Measurements from ENCODE around the gene PYCR2.
"Not testable (repeated sequence)": the region's sequence is repeated elsewhere in the genome, so short reads cannot be mapped to it uniquely, and the experiment has no call there.

The PYCR2 gene

DNA sequence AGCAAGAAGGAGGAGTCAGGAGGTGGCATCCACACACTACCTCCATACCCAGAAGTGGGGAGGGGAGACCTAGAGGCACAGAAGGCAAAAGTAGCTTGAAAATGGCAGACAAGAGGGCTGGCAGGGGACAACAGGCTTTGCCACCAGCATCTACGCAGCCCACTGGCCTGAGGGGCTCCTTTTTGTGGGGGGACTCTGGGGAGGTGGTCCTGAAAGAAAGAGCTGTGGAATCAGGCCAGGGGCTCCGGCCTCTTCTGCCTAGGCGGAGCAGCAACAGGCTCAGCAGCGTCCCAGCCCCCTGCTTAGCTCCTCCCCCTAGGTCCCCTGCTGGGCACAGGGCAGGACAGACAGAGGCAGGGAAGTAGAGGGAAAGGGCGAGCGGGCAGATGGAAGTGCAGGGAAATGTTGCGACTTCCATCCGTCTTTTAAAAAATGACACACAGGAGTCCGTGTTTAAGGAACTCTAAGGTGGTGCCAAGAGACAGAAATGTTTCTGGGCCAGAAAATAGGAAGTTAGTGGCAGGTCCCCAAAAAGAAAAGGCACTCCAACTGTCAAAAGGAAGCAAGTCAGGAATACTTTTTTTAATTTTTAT is 27.0 kb upstream of the PYCR2 start:
- DNase-seq, result peak; percentile 47 to 49
- TF ChIP-seq POLR2A (IDR thresholded peaks at IDR 0.05; ENCODE audit: low read length), result no peak
- TF ChIP-seq GATA1 (IDR thresholded peaks at IDR 0.05; ENCODE audit: low read depth, low read length), result no peak

DNA sequence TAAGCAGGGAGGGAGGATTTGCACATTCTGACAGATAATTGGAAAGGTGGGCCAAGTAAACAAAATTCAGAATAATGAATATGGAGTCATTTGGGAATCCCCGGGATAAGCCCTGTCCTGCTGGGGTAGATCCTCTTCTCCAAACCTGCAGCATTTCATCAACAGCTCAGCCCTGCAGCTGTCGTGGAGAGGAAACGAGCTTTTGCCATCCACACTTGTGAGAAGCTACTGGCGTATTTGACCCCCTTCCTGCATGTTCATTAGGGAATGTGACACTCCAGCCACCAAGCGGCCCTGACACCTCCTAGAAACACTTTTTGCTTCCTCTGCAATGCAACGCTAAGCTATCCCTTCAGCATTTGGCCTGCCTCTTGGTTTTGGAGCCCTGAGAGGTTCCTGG is 25.0 kb upstream of the PYCR2 start:
- TF ChIP-seq POLR2A (IDR thresholded peaks at IDR 0.05; ENCODE audit: low read length) (no peak), GATA1 (IDR thresholded peaks at IDR 0.05; ENCODE audit: low read depth, low read length) (no peak)
- no peak for DNase-seq

DNA sequence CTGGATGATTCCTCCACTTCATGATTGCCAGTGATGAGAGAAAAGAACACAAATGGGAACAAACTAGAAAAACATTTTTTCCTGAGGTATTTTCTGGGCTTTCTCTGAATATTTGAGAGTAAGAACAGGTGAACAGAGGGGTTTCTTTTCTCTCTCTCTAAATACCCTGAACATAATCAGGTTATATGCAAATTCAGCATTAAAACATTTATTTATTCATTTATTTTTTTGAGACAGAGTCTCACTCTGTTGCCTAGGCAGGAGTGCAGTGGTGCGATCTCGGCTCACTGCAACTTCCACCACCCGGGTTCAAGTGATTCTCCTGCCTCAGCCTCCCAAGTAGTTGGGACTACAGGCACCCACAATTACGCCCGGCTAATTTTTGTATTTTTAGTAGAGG is 22.8 kb upstream of the PYCR2 start:
- no peak for DNase-seq
- TF ChIP-seq POLR2A (IDR thresholded peaks at IDR 0.05; ENCODE audit: low read length), result no peak
- TF ChIP-seq GATA1 (IDR thresholded peaks at IDR 0.05; ENCODE audit: low read depth, low read length), result no peak

DNA sequence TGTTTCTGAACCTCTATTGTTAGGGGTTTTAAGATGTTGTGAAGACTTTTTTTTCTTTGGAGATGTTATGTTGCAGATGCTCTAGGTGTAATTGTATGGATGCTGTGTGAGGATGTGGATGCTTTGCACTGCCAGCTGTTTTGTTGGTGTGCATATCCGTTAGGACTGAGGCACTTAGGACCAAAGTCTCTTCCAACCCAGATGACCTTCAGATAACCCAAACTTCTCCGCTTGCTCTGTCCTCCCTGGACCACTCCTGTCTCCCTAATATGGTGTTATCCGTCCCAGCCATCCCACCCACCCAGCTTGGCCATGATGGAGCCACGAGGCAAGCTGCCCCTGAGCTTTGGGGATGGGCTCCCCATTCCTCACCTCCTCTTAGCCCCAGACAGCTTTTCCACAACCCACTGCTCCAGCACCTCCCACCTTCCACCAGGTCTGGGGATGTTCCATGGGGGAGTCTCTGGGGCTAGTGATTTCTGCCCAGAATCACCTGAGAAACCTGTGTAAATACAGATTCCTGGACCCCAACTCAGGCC is 22.1 kb upstream of the PYCR2 start:
- TF ChIP-seq GATA1 (IDR thresholded peaks at IDR 0.05; ENCODE audit: low read depth, low read length), result no peak
- TF ChIP-seq POLR2A (IDR thresholded peaks at IDR 0.05; ENCODE audit: low read length), result no peak
- DNase-seq, result no peak

DNA sequence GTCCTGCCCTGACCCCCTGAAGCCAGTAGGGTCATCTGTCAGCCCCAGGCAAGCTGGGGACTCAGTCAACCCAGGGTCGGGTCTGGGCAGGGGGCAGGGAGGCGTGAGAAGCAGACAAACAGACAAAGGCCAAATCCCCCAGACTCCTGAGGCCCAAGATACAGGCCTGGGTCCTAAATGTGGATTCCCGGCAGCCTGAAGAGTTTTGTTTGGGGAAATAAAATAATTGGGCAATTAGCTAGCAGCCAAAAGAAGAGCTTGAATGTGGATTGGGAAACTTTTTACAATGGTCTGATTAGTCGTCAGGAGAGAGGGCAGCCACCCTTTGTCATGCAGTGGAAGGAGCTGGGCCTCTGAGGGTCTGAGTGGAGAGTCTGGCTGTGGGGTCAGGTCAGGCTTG is 21.5 kb upstream of the PYCR2 start:
- TF ChIP-seq POLR2A (IDR thresholded peaks at IDR 0.05; ENCODE audit: low read length), result no peak
- no peak for TF ChIP-seq GATA1 (IDR thresholded peaks at IDR 0.05; ENCODE audit: low read depth, low read length)
- DNase-seq, result no peak

DNA sequence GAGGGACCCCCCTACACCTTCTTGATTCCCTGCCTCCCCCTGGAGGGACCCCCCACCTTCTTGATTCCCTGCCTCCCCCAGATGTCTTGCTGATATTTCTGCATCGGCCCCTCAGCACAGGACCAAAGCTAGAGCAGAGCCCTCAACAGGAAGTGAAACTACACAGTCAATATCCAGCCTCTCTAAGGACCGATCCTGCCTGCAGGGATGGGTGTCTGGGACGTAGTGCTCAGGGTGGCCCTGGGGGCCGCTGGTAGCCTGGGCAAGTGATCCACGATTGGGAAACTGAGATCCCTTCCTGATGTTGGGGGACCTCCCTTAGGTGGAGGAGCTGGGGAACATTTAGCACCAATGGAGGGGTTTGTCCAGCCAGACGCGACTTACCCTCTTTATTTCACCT is 20.9 kb upstream of the PYCR2 start:
- TF ChIP-seq GATA1 (IDR thresholded peaks at IDR 0.05; ENCODE audit: low read depth, low read length) (no peak), POLR2A (IDR thresholded peaks at IDR 0.05; ENCODE audit: low read length) (no peak)
- no peak for DNase-seq

DNA sequence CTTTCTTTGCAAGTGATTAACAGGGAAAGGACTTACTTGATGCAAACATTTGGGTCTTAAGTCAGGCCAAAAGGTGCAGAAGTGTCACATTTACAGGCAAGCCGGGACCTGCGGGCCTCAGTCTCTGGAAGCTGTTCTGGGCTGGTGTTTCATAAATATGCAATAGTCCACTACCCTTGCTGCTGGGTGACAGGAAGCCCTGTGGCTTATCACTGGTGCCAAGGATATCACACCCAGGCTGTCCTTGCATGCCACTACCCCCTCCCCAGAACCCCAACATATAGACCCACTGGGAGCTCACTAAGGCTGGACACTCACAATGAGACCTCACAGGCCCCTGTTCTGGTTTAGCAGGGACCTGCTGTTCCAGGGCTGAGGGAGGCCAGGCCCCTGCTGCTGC is 20.3 kb upstream of the PYCR2 start:
- no peak for TF ChIP-seq POLR2A (IDR thresholded peaks at IDR 0.05; ENCODE audit: low read length)
- no peak for TF ChIP-seq GATA1 (IDR thresholded peaks at IDR 0.05; ENCODE audit: low read depth, low read length)
- no peak for DNase-seq

DNA sequence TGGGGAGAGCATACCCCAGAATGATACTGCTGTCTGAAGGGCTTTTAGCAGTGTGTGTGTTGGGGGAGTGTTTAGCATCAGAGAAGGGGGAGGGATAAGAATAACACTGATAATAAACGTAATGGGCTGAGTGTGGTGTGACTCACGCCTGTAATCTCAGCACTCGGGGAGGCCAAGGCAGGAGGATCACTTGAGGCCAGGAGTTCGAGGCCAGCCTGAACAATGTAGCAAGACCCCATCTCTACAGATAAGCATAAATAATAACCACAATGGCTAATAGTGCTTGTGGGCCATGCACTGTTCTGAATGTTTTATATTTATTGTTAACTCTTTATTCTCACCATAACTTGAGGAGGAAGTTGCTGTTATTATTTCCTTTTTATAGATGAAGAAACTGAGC is 19.5 kb upstream of the PYCR2 start:
- peak in 1 of 2 experiments; percentile 20 for DNase-seq
- TF ChIP-seq POLR2A (IDR thresholded peaks at IDR 0.05; ENCODE audit: low read length), result no peak
- TF ChIP-seq GATA1 (IDR thresholded peaks at IDR 0.05; ENCODE audit: low read depth, low read length), result no peak

DNA sequence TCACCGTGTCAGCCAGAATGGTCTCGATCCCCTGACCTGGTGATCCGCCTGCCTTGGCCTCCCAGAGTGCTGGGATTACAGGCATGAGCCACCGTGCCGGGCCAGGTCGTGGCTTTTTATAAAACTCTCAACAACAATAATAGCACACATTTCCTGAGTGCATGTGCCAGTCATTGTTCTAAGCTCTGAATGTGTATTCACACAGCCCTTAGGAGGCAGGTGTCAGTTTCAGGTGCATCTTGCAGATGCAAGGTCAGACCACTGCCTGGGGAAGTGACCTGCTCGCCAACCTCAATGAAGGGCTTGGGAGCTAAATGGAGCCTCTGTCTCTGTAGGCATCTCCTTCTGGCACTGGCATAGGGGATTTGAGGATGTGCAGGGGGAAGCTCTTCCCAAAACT is 18.5 kb upstream of the PYCR2 start:
- DNase-seq, result no peak
- TF ChIP-seq GATA1 (IDR thresholded peaks at IDR 0.05; ENCODE audit: low read depth, low read length), result no peak
- TF ChIP-seq POLR2A (IDR thresholded peaks at IDR 0.05; ENCODE audit: low read length), result no peak

DNA sequence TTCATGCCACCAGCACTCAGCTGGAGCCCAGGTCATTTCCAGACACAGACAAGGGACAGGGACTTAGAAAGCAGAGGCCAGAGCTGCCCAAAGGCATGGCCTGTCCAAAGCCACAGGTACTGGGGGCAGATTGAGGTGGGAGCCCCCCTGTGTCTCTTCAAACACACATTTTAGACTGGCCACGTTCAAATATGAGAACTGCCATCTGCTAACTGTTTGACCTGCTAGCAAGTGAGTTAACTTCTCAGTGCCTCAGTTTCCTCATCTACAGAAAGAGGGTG is 17.8 kb upstream of the PYCR2 start:
- no peak for DNase-seq
- TF ChIP-seq GATA1 (IDR thresholded peaks at IDR 0.05; ENCODE audit: low read depth, low read length), result no peak
- TF ChIP-seq POLR2A (IDR thresholded peaks at IDR 0.05; ENCODE audit: low read length), result no peak

DNA sequence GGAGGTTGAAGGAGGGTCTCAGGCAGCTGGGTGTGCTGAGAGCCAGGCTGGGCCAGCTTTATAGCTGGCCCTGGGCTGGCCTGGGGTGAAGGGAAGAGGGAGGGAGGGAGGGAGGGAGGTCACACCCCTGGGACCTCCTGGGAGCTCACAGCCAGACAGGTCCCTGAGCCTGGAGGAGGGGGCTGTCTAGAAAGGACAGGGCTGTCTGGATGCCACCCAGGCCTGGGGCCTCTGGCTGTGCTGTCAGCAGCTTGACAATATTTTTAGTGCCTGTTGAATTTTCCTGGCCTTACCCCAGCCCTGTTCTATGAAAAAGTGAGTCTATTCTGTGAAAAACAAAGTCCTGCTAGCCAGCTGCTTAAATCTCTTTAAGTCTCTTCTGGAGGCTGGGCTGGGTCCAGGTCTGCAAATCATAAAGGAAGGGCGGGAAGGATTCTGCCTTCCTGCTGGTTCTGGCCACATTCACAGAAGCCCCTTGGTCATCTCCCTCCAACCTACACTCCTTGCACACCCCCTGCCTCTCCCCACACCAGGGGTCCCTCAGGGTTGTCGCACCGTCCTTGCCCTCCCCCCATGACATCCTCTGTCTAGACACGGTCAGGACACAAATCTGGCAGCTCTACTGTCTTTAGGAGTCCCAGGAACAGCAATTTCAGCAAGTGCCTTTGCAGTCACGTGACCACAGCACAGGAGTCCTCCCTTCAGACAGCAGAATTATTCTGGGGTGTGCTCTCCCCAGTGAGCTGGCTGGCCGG is 17.3 kb upstream of the PYCR2 start, which contains the start of gene LEFTY2:
LEFTY2 (minus strand) TSS at position 34 of the 755 bp plus-strand sequence. CDS start 80 bp downstream, outside the sequence.
- no peak for DNase-seq

DNA sequence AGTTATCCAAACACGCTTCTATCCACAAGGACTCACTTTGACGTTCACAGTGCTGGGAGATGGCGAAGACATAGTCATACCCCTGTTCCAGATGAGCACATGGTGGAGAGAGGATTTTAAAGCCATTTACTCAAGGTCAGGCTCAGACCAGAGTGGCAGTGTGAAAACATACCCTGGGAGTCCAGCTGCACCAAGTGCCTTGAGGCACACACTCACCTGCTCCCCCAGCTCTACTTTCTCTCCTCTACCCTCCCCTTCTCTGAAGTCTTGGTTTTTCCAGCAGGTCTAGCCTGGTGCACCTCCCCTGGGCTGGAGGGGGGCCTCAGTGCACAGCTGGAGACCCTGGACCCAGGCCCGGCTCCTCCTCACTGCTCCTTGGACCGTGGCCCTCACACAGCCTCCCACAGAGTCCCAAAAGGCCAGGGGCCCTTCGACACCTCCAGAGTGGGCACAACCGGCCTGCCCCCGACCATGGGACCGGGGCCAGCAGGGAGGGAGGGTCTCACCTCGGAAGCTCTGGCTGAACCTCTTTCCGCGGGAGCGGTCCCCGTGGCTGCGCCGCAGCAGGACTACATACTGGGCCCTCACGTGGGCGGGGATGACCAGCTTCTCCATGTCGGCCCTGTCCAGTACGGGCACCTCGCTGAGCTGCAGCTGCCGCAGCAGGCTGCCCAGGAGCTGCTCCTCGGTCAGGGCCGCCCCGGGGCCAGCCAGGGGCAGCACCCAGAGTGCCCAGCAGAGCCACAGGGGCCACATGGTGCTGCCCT is 16.5 kb upstream of the PYCR2 start:
- TF ChIP-seq POLR2A (IDR thresholded peaks at IDR 0.05; ENCODE audit: low read length) (no peak), GATA1 (IDR thresholded peaks at IDR 0.05; ENCODE audit: low read depth, low read length) (no peak)

More for the DNA sequence above, 17.3 kb upstream of the PYCR2 start, which contains the start of gene LEFTY2:
- TF ChIP-seq POLR2A (IDR thresholded peaks at IDR 0.05; ENCODE audit: low read length), result no peak
- TF ChIP-seq GATA1 (IDR thresholded peaks at IDR 0.05; ENCODE audit: low read depth, low read length), result no peak

DNA sequence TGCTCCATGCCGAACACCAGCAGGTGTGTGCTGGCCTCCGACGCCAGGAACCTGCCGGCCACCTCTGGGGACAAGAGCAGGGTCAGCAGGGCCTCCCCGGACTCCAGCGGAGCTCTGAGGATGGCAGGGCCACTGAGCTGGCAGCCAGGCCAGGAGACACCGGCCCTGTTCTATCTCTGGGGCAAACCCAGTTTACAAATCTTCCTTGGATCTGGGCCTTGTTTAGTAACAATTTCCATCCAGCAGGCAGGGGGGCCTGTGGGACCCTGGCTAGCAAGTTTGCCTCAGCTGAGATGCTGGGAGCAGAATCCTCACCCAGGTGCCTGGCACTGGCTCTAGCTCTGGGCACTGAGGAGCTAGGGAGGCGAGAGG is 15.9 kb upstream of the PYCR2 start:
- not testable (repeated sequence) for DNase-seq

More for the DNA sequence above, 16.5 kb upstream of the PYCR2 start:
- no peak for DNase-seq

DNA sequence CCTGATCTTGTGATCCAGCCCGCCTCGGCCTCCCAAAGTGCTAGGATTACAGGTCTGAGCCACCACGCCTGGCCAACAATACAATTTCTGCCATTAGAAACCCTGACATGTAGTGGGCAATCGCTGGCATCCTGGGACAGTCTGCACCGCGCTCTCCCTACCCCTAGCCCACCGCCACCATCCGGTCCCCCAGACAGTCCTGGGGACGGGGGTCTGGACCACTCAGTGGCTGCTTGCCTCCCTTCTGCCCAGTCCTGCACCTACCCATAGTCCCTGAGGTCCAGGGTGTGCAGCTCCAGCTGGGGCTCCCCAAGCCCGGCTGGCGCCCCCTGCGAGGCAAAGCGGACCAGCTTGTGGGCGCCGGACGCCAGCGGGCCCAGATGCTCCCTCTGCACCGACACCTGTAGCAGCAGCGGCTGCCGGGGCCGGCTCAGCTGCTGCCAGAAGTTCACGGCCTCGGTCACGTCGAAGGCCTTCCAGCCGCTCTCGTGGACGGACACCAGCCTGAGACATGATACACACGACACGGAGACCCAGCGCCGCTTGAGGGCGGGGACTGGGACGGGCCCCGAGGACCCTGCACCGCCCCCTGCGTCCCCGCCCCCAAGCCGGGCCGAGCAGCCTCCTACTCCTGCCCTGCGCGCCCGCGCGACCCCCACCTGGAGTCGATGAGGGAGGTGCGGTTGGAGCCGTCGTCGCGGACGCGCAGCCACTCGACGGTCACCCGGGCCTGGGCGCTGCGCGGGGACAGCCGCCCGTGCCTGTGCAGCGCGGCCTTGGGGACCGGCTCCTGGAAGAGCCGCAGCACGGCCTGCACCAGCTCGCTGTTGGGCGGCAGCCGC is 15.3 kb upstream of the PYCR2 start:
- not testable (repeated sequence) for DNase-seq

Data from erythroblast (primary cell).